Transverse colon (tissue), 4 donors: ENCODE data around the gene METRNL. TPM values are rescaled to one million over a fixed set of nuclear protein-coding genes. Genes with fewer than 3 reads are reported as not detected.

Experiments used
- DNase-seq: peaks from one replicate; pipeline ENCODE4 v3.0.0-alpha.2; 2019
- H3K27ac ChIP-seq, 4 donors: fragments of 200-600 bp; sonication (generic); 2 replicates each; pipeline ENCODE4 v1.5.1; 2016 to 2018; ENCODE audit warnings: inconsistent platforms in 4 of 4
- H3K27me3 ChIP-seq: fragments of 200-600 bp; sonication (generic); 2 replicates; pipeline ENCODE4 v1.5.1; 2017; ENCODE audit warnings: inconsistent platforms
- H3K36me3 ChIP-seq, 4 donors: fragments of 200-600 bp; sonication (generic); 2 replicates each; pipeline ENCODE4 v1.5.1; 2017 to 2019; ENCODE audit warnings: inconsistent platforms in 4 of 4
- H3K4me1 ChIP-seq, 4 donors: fragments of 200-600 bp; sonication (generic); 2 replicates each; pipeline ENCODE4 v1.5.1; 2017 to 2020; ENCODE audit warnings: inconsistent platforms in 4 of 4
- H3K4me3 ChIP-seq, 4 donors: fragments of 200-600 bp; sonication (generic); 1 replicate in 1 of 4; 2 replicates in 3 of 4; pipeline versions ENCODE4 v1.5.1 to v1.6.1; 2017 to 2019; ENCODE audit warnings: inconsistent platforms in 4 of 4
- H3K9me3 ChIP-seq, 2 donors: fragments of 200-600 bp; sonication (generic); 2 replicates each; pipeline ENCODE4 v1.5.1; 2017 to 2019; ENCODE audit warnings: inconsistent platforms in 2 of 2
- CTCF ChIP-seq, 5 experiments: fragments of 200-600 bp in 3 of 5; fragments of 450-650 bp in 2 of 5; sonication (generic) in 3 of 5; IDR thresholded peaks; 1 replicate in 2 of 5; 2 replicates in 3 of 5; pipeline ENCODE4 v1.5.1; 2016 to 2017; ENCODE audit warnings: antibody characterized with exemption in 5 of 5, inconsistent platforms in 3 of 5, mild to moderate bottlenecking in 2 of 5, moderate library complexity in 1 of 5
- EP300 ChIP-seq: sonication (generic); formaldehyde crosslinking; IDR thresholded peaks from one replicate; pipeline ENCODE4 v1.6.1; 2017; ENCODE audit warnings: antibody characterized with exemption, low read depth
- POLR2A ChIP-seq: fragments of 450-650 bp; IDR thresholded peaks from one replicate; pipeline ENCODE4 v1.6.1; 2016; ENCODE audit warnings: antibody characterized with exemption, mild to moderate bottlenecking, moderate library complexity
- POLR2AphosphoS5 ChIP-seq, 3 donors: sonication (generic); formaldehyde crosslinking; IDR thresholded peaks; one replicate each; pipeline ENCODE4 v1.6.1; 2016; ENCODE audit warnings: antibody characterized with exemption in 3 of 3
- WGBS, 2 donors: methylation state at CpG; one replicate each; pipeline ENCODE4 v1.1.5; 2018; ENCODE audit warnings: low coverage in 1 of 2; 5-methylcytosine and 5-hydroxymethylcytosine counted together
- in situ Hi-C, 4 donors: fragments of 200-750 bp; cut with MboI; loops; one replicate each; pipeline versions ENCODE4 v1.15.0 to v1.15.1; 2017; ENCODE audit warnings: low sequenced_read_pairs in 3 of 4, low pct_ligation_motif_present in 1 of 4, low pct_unique_long_range_greater_than_20kb in 1 of 4
- intact Hi-C: fragments of 100-400 bp; cut with DNase I; formaldehyde crosslinking; loops from one replicate; pipeline ENCODE4 v1.15.1; 2023; ENCODE audit warnings: low total_unique reads
- total RNA-seq, 4 donors: library from RNA; depleted of rRNA; stranded (reverse); fragments of >200 nt; gene quantifications; one replicate each; pipeline ENCODE4 v1.1.0, GENCODE V29; 2016

Gene METRNL
- total RNA-seq, 4 donors from 2014 or later: 46.8 to 325 (median 112) TPM

GRCh38 chr17:83070800-83071341 is 8.5 kb upstream of the METRNL start:
- 83 to 85% methylated on average over 5 to 16 of the region's 16 CpGs for WGBS, 2 donors
- TF ChIP-seq POLR2A (no peak), CTCF (IDR thresholded peaks at IDR 0.05) (no peak), POLR2AphosphoS5 (IDR thresholded peaks at IDR 0.05) (no peak), EP300 (no peak)
- Histone ChIP-seq H3K4me3 (no peak overlapping the region), H3K27me3 (no peaks in the 10 kb centered on the region), H3K27ac (no peak overlapping the region), H3K36me3 (no peaks in the 10 kb centered on the region), H3K9me3 (no peaks in the 10 kb centered on the region), H3K4me1 (peaks cover 7 to 14% (median 9%) of the 10 kb centered on the region in 4 donors)
- in situ Hi-C loops (no loop called here), intact Hi-C loops (no loop called here)
- DNase-seq: no peak

- Histone ChIP-seq H3K4me1 (peaks cover 7 to 14% (median 9%) of the 10 kb centered on the region in 4 donors), H3K27ac (no peak overlapping the region), H3K27me3 (no peaks in the 10 kb centered on the region), H3K9me3 (no peaks in the 10 kb centered on the region), H3K4me3 (no peak overlapping the region), H3K36me3 (no peaks in the 10 kb centered on the region)
- 76 to 79% methylated on average over 7 to 11 of the region's 12 CpGs for WGBS, 2 donors
- in situ Hi-C loops: no loop called here
- DNase-seq: no peak
- TF ChIP-seq POLR2AphosphoS5 (IDR thresholded peaks at IDR 0.05) (no peak), POLR2A (no peak), EP300 (no peak), CTCF (IDR thresholded peaks at IDR 0.05) (no peak)
- intact Hi-C loops: no loop called here
Measured at GRCh38 chr17:83071365-83071764, 8.0 kb upstream of the METRNL start.

DNA sequence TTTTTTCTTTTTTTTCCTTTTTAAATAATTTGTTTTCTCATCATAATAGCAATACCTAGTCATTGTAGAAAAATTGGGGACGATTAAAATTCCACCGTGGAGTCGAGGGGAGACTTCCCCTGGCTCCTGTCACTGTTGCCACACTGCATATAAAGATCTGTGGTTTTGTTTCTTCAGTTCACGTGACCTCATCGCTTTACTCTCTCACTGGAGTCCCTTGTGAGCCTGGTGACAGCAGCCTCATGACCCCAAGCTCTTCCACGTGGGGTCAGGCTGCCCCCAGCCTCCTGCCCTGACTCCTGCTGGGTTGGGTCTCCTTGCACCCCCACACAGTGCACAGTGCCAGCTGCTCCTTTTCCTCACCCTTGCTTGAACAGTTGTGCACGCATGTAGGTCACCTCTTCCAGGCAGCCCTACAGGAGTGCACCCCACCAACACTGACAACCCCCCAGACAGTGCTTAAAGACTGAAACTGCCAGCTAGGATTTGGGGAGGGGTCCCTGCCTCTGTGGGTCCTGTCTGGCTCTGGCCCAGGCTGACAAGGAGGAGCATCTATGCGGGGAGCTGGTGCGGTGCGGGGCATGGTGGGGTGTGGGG is 7.3 kb upstream of the METRNL start:
- intact Hi-C loops: no loop called here
- WGBS, 2 donors: 64 to 67% methylated on average over 4 to 9 of the region's 10 CpGs
- in situ Hi-C loops: no loop called here
- H3K9me3 ChIP-seq: no peaks in the 10 kb centered on the region
- H3K4me3 ChIP-seq: no peak overlapping the region
- no peaks in the 10 kb centered on the region for H3K27me3 ChIP-seq
- no peak for DNase-seq
- H3K36me3 ChIP-seq: no peaks in the 10 kb centered on the region
- TF ChIP-seq POLR2AphosphoS5 (IDR thresholded peaks at IDR 0.05) (no peak), CTCF (IDR thresholded peaks at IDR 0.05) (no peak), POLR2A (no peak), EP300 (no peak)
- no peak overlapping the region for H3K27ac ChIP-seq
- peaks cover 7 to 14% (median 9%) of the 10 kb centered on the region in 4 donors for H3K4me1 ChIP-seq

GRCh38 chr17:83072600-83073358 is 6.6 kb upstream of the METRNL start:
- peaks cover 7 to 18% (median 9%) of the 10 kb centered on the region in 4 donors for H3K4me1 ChIP-seq
- peak overlapping the region in 3 of 4 donors; percentile 5 to 22 (median 13) for H3K27ac ChIP-seq
- H3K27me3 ChIP-seq: peaks cover 5% of the 10 kb centered on the region
- DNase-seq: no peak
- H3K9me3 ChIP-seq: no peaks in the 10 kb centered on the region
- intact Hi-C loops: no loop called here
- H3K36me3 ChIP-seq: no peaks in the 10 kb centered on the region
- no peak overlapping the region for H3K4me3 ChIP-seq
- in situ Hi-C loops: no loop called here
- WGBS, 2 donors: 71% methylated on average over 19 of the region's 28 CpGs; no CpG with 5 or more reads in 1 of the 2 donors
- TF ChIP-seq POLR2AphosphoS5 (IDR thresholded peaks at IDR 0.05) (no peak), EP300 (no peak), CTCF (IDR thresholded peaks at IDR 0.05) (no peak), POLR2A (no peak)
